D721Med (cell line): Measurements from ENCODE around the gene SPAG16.
A peak's percentile ranks its signal among the peaks of the same experiment; 100 is the strongest.

Source experiments
- DNase-seq: peaks from one replicate; pipeline ENCODE4 v3.0.0; 2011; ENCODE audit warnings: low spot score; ENCODE audit not compliant: insufficient read length
- FAIRE-seq: peaks from 2 replicates; lab custom pipeline; 2011; peaks lifted over from hg19 to GRCh38; lab: Jason Lieb, UNC
- TF ChIP-seq, protein P1 (sequence below): IDR thresholded peaks from 2 replicates; pipeline ENCODE4 v1.5.1; 2012; ENCODE audit warnings: mild to moderate bottlenecking, control low read depth; ENCODE audit not compliant: insufficient read depth; ENCODE audit errors: missing control alignments

SPAG16 gene

DNA sequence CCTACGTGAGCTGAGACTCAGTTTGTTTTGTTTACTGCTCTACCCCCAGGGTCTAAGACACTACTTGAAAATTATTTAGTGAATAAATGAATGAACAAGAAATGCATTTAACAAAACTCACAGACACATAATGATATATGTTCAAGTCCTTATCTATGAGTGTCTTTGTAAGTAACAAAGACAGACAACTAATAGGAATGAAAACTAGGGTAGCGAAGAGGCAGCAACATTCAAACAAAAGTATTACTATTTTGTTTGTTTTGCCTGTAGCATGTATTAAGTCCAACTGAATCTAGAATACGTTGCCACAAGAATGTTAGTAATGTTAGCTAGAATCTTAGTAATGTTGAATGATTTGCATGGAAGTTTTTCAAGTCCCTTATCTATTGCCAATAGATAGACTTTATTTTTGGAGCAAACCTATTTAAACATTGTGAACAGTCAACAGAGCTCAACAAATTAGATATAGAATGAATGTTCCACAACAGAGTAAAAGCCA lies 981.8 kb downstream of the SPAG16 start:
- DNase-seq (no peak), FAIRE-seq (no peak)
- TF ChIP-seq, protein P1, sequence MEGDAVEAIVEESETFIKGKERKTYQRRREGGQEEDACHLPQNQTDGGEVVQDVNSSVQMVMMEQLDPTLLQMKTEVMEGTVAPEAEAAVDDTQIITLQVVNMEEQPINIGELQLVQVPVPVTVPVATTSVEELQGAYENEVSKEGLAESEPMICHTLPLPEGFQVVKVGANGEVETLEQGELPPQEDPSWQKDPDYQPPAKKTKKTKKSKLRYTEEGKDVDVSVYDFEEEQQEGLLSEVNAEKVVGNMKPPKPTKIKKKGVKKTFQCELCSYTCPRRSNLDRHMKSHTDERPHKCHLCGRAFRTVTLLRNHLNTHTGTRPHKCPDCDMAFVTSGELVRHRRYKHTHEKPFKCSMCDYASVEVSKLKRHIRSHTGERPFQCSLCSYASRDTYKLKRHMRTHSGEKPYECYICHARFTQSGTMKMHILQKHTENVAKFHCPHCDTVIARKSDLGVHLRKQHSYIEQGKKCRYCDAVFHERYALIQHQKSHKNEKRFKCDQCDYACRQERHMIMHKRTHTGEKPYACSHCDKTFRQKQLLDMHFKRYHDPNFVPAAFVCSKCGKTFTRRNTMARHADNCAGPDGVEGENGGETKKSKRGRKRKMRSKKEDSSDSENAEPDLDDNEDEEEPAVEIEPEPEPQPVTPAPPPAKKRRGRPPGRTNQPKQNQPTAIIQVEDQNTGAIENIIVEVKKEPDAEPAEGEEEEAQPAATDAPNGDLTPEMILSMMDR, result no peak

DNA sequence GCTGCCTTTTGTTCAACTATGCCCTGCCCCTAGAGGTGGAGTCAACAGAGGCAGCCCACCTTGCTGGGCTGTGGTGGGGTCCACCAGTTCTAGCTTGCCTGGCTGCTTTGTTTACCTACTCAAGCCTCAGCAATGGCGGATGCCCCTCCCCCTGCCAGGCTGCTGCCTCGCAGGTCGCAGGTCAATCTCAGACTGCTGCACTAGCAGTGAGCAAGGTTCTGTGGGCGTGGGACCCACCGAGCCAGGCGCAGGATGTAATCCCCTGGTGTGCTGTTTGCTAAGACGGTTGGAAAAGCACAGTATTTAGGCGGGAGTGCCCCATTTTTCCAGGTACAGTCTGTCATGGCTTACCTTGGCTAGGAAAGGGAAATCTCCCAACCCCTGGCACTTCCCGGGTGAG lies 993.6 kb downstream of the SPAG16 start:
- TF ChIP-seq, protein P1, result no peak
- no peak for FAIRE-seq

DNA sequence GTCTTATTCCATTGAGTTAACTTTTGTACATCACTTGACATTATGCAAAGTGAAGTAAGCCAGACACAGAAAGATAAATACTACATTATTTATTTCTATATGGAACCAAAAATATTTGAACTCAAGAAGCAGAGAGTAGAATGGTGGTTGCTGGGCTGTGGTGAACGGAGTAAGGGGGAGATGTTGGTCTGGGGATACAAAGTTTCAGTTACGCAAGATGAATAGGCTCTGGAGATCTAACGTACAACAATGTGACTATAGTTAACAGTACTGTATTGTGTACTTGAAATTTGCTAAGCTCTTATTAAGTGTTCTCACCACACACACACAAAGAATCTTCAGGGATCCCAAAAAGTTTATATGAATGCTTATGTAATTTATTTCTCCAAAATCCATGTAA lies 1001.7 kb downstream of the SPAG16 start:
- no peak for DNase-seq
- TF ChIP-seq, protein P1, result no peak
- no peak for FAIRE-seq

More for the DNA sequence above, 993.6 kb downstream of the SPAG16 start:
- no peak for DNase-seq

DNA sequence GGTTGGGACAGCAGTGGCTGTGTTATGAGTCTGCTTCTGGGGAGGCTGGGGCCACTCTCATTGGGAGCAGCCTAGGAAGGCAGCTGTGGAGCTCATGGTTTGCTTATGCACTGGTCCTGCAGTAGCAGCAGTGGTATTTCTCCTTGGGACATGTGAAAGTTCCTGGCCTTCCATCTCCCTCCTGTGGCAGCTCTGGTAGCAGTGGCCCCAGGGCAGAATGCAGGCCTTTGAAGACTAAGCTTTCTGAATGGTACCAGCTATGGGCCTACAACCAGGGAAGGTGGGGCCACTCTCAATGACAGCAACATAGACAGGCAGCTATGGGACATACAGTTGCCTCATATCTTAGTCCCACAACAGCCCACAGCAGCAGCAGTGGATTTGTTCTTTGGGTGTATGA lies 1009.3 kb downstream of the SPAG16 start:
- DNase-seq, result no peak
- TF ChIP-seq, protein P1, result no peak
- FAIRE-seq, result no peak

DNA sequence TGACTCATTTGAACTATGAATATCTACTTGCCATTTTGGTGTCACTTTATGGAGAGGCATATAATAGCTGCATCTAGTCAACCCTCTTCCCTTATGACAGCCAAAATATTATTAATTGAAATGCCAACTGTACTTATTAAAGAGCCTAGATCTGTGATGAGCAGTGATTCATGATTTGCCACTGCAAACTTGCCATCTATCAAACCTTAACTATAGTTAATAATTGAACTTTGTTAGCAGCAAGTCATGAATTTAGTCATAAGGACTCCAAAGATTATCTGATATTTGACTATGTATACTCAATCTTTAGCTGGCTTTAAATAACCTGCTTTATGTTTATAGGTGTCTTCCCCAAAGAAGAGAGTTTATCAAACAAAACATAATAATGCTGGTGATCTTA lies 1010.2 kb downstream of the SPAG16 start:
- DNase-seq, result no peak
- no peak for FAIRE-seq
- TF ChIP-seq, protein P1, result no peak

DNA sequence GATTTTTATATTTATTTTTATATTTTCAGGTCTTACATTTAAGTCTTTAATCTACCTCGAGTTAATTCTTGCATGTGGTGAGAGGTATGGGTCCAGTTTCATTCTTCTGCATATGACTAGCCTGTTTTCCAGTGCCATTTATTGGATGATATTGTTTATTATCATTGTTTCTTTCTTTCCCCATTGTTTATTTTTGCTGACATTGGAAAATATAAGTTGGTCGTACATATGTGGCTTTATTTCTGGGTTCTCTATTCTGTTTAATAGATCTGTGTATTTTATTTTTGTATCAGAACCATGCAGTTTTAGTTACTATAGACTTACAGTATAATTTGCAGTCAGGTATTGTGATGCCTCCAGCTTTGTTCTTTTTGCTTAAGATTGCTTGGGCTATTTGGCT lies 1013.2 kb downstream of the SPAG16 start:
- DNase-seq (no peak), FAIRE-seq (no peak)
- TF ChIP-seq, protein P1, result no peak

DNA sequence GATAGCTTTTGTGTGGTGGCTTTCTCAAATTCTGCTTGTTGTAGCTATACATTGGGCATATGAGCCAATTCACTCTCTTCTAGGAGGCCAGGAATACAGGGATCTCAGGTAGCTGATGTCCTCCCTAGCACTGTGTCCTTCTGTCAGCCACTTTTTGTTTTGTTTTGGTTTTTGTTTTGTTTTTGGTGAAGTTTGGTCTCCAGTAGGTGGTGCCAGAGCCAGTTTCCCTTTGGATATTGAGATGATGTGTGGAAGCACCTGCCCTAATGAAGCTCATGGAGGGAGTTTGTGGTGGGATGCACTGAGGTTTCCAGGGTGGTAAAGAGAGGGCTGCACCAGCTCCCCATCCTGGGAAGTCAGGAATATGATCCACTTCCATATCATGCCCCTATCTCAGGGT lies 1026.1 kb downstream of the SPAG16 start:
- TF ChIP-seq, protein P1, result peak; percentile 20
- no peak for DNase-seq
- no peak for FAIRE-seq
